ENCODE measurements around the gene RANBP3. TPM values are rescaled to one million over a fixed set of nuclear protein-coding genes. Genes with fewer than 3 reads are reported as not detected.

The RANBP3 gene
- total RNA-seq, 2 experiments from 2014 or later, result 74.3 to 87.5 TPM

- peak; percentile 57 for ATAC-seq
- H3K27ac Mint-ChIP-seq, result peak within 1 kb of the TSS; percentile 100
- no peaks in the 10 kb centered on the region for H3K27me3 Mint-ChIP-seq
- DNase-seq, result peak; percentile 98
- H3K36me3 Mint-ChIP-seq (ENCODE audit: low read depth), result peaks cover 16% of the 10 kb centered on the region
- no peaks in the 10 kb centered on the region for H3K9me3 Mint-ChIP-seq
- peak within 1 kb of the TSS; percentile 99 for H3K4me3 Mint-ChIP-seq
- intact Hi-C loops (cut with micrococcal nuclease), result loop anchor here (10.0 kb wide), 2 partner anchors 71 to 99 kb away; partner anchors contain the start of genes NRTN and RANBP3
- peaks cover 40% of the 10 kb centered on the region for H3K4me1 Mint-ChIP-seq (ENCODE audit: low read depth)
- no peak for TF ChIP-seq CTCF (IDR thresholded peaks at IDR 0.05)
- ChIA-PET POLR2A (interaction anchor here (0.5 to 4.9 kb wide), 19 partner anchors 12 to 285 kb away, joined by 3 to 34 read pairs (median 3); partner anchors contain the start of genes CATSPERD, DUS3L, LONP1 and SAFB), CTCF (interaction anchor here (1.1 to 3.9 kb wide), 7 partner anchors 52 to 214 kb away, joined by 3 to 57 read pairs (median 7); partner anchors contain the start of genes CATSPERD, LONP1, NRTN and RPL36)
Measured at GRCh38 chr19:5903624-5904351, 74.2 kb downstream of the RANBP3 start, which contains the start of gene NDUFA11. Gene NDUFA11 (minus strand): TSS chr19:5903790. CDS start chr19:5903708, 82 bp downstream.

- ChIA-PET CTCF (interaction anchor here (1.1 to 3.9 kb wide), 7 partner anchors 52 to 214 kb away, joined by 3 to 57 read pairs (median 7); partner anchors contain the start of genes CATSPERD, LONP1, NRTN and RPL36), POLR2A (interaction anchor here (0.9 to 4.9 kb wide), 13 partner anchors 12 to 216 kb away, joined by 3 to 34 read pairs (median 4); partner anchors contain the start of genes CATSPERD, DUS3L and LONP1)
- no peak for TF ChIP-seq CTCF (IDR thresholded peaks at IDR 0.05)
- peak overlapping the region; percentile 99 for H3K4me3 Mint-ChIP-seq
- no peaks in the 10 kb centered on the region for H3K9me3 Mint-ChIP-seq
- H3K4me1 Mint-ChIP-seq (ENCODE audit: low read depth), result peaks cover 40% of the 10 kb centered on the region
- H3K27ac Mint-ChIP-seq, result peak overlapping the region; percentile 100
- DNase-seq, result peak; percentile 62
- H3K27me3 Mint-ChIP-seq, result no peaks in the 10 kb centered on the region
- peaks cover 16% of the 10 kb centered on the region for H3K36me3 Mint-ChIP-seq (ENCODE audit: low read depth)
- intact Hi-C loops (cut with micrococcal nuclease), result loop anchor here (10.0 kb wide), 2 partner anchors 72 to 98 kb away; partner anchors contain the start of genes NRTN and RANBP3
- no peak for ATAC-seq
Measured at GRCh38 chr19:5903056-5903623, 74.8 kb downstream of the RANBP3 start.

- intact Hi-C loops (cut with micrococcal nuclease), result loop anchor here (10.0 kb wide), 2 partner anchors 74 to 96 kb away; partner anchors contain the start of genes NRTN and RANBP3
- DNase-seq, result no peak
- H3K27ac Mint-ChIP-seq, result peak overlapping the region; percentile 64
- peaks cover 12% of the 10 kb centered on the region for H3K36me3 Mint-ChIP-seq (ENCODE audit: low read depth)
- CTCF ChIA-PET, result interaction anchor here (3.9 kb wide), 1 partner anchor 97 kb away, joined by 57 read pairs; the partner anchor contains the start of gene NRTN
- H3K27me3 Mint-ChIP-seq, result no peaks in the 10 kb centered on the region
- H3K9me3 Mint-ChIP-seq, result no peaks in the 10 kb centered on the region
- peak overlapping the region; percentile 29 for H3K4me3 Mint-ChIP-seq
- POLR2A ChIA-PET, result no interaction called here
- ATAC-seq, result no peak
- no peak for TF ChIP-seq CTCF (IDR thresholded peaks at IDR 0.05)
- peaks cover 24% of the 10 kb centered on the region for H3K4me1 Mint-ChIP-seq (ENCODE audit: low read depth)
Measured at GRCh38 chr19:5900976-5901375, 77.0 kb downstream of the RANBP3 start.

- H3K27me3 Mint-ChIP-seq, result no peaks in the 10 kb centered on the region
- TF ChIP-seq CTCF (IDR thresholded peaks at IDR 0.05), result no peak
- no peak overlapping the region for H3K4me3 Mint-ChIP-seq
- ChIA-PET POLR2A (interaction anchor here (1.0 to 2.2 kb wide), 2 partner anchors 9 to 96 kb away, joined by 3 to 7 read pairs; no protein-coding TSS in a partner anchor), CTCF (interaction anchor here (0.9 to 1.3 kb wide), 2 partner anchors 9 to 96 kb away, joined by 3 to 9 read pairs; partner anchors contain the start of gene NRTN)
- no peaks in the 10 kb centered on the region for H3K9me3 Mint-ChIP-seq
- ATAC-seq (no peak), DNase-seq (no peak)
- peaks cover 21% of the 10 kb centered on the region for H3K4me1 Mint-ChIP-seq (ENCODE audit: low read depth)
- intact Hi-C loops (cut with micrococcal nuclease), result loop anchor here (10.0 kb wide), 2 partner anchors 75 to 95 kb away; partner anchors contain the start of genes NRTN and RANBP3
- peak overlapping the region; percentile 61 for H3K27ac Mint-ChIP-seq
- H3K36me3 Mint-ChIP-seq (ENCODE audit: low read depth), result peaks cover 12% of the 10 kb centered on the region
Measured at GRCh38 chr19:5899728-5900526, 78.0 kb downstream of the RANBP3 start.
